ENCODE measurements around the gene PYDC1. TPM values are rescaled to one million over a fixed set of nuclear protein-coding genes. Genes with fewer than 3 reads are reported as not detected.
"Not testable (repeated sequence)": the region's sequence is repeated elsewhere in the genome, so short reads cannot be mapped to it uniquely, and the experiment has no call there.

PYDC1 gene
- total RNA-seq, 1 donor from 2014 or later: not detected

GRCh38 chr16:31201582-31202413 lies 15.1 kb downstream of the PYDC1 start:
- Mint-ChIP-seq H3K4me1 (ENCODE audit: low read depth) (peaks cover 2% of the 10 kb centered on the region), H3K36me3 (ENCODE audit: insufficient read depth) (peaks cover 6% of the 10 kb centered on the region), H3K27me3 (peaks cover 37% of the 10 kb centered on the region), H3K9me3 (ENCODE audit: low read depth) (no peaks in the 10 kb centered on the region), H3K27ac (no peak overlapping the region), H3K4me3 (ENCODE audit: low read depth) (peak overlapping the region; percentile 74)
- peak; percentile 32 for DNase-seq (ENCODE audit: low spot score, unreplicated experiment)
- no peak for TF ChIP-seq CTCF (IDR thresholded peaks at IDR 0.05; ENCODE audit: unreplicated experiment)

- peaks cover 8% of the 10 kb centered on the region for H3K36me3 Mint-ChIP-seq (ENCODE audit: insufficient read depth)
- H3K9me3 Mint-ChIP-seq (ENCODE audit: low read depth): no peaks in the 10 kb centered on the region
- peak overlapping the region; percentile 74 for H3K4me3 Mint-ChIP-seq (ENCODE audit: low read depth)
- H3K27me3 Mint-ChIP-seq: peaks cover 31% of the 10 kb centered on the region
- peaks cover 2% of the 10 kb centered on the region for H3K4me1 Mint-ChIP-seq (ENCODE audit: low read depth)
- no peak for TF ChIP-seq CTCF (IDR thresholded peaks at IDR 0.05; ENCODE audit: unreplicated experiment)
- DNase-seq (ENCODE audit: low spot score, unreplicated experiment): no peak
- H3K27ac Mint-ChIP-seq: no peak overlapping the region
These were observed 15.9 kb downstream of the PYDC1 start for GRCh38 chr16:31200821-31201568.

- not testable (repeated sequence) for H3K4me1 Mint-ChIP-seq (ENCODE audit: low read depth); H3K27ac Mint-ChIP-seq; H3K9me3 Mint-ChIP-seq (ENCODE audit: low read depth); DNase-seq (ENCODE audit: low spot score, unreplicated experiment); H3K4me3 Mint-ChIP-seq (ENCODE audit: low read depth)
- H3K36me3 Mint-ChIP-seq (ENCODE audit: insufficient read depth): peaks cover 10% of the 10 kb centered on the region
- peaks cover 26% of the 10 kb centered on the region for H3K27me3 Mint-ChIP-seq
These were observed 16.8 kb downstream of the PYDC1 start for GRCh38 chr16:31200111-31200510.

- Mint-ChIP-seq H3K36me3 (ENCODE audit: insufficient read depth) (peaks cover 15% of the 10 kb centered on the region), H3K27me3 (peaks cover 21% of the 10 kb centered on the region), H3K4me3 (ENCODE audit: low read depth) (no peak overlapping the region), H3K4me1 (ENCODE audit: low read depth) (peaks cover 2% of the 10 kb centered on the region), H3K9me3 (ENCODE audit: low read depth) (no peaks in the 10 kb centered on the region), H3K27ac (no peak overlapping the region)
- no peak for TF ChIP-seq CTCF (IDR thresholded peaks at IDR 0.05; ENCODE audit: unreplicated experiment)
- DNase-seq (ENCODE audit: low spot score, unreplicated experiment): no peak
These were observed 17.4 kb downstream of the PYDC1 start for GRCh38 chr16:31199430-31200041.

- peaks cover 19% of the 10 kb centered on the region for H3K36me3 Mint-ChIP-seq (ENCODE audit: insufficient read depth)
- no peak for DNase-seq (ENCODE audit: low spot score, unreplicated experiment)
- peak overlapping the region; percentile 67 for H3K27ac Mint-ChIP-seq
- H3K27me3 Mint-ChIP-seq: peaks cover 14% of the 10 kb centered on the region
- H3K4me3 Mint-ChIP-seq (ENCODE audit: low read depth): no peak overlapping the region
- no peaks in the 10 kb centered on the region for H3K9me3 Mint-ChIP-seq (ENCODE audit: low read depth)
- TF ChIP-seq CTCF (IDR thresholded peaks at IDR 0.05; ENCODE audit: unreplicated experiment): no peak
- peaks cover 2% of the 10 kb centered on the region for H3K4me1 Mint-ChIP-seq (ENCODE audit: low read depth)
These were observed 18.6 kb downstream of the PYDC1 start for GRCh38 chr16:31198207-31198882.
